ENCODE data around the gene SEMA4C.

DNA sequence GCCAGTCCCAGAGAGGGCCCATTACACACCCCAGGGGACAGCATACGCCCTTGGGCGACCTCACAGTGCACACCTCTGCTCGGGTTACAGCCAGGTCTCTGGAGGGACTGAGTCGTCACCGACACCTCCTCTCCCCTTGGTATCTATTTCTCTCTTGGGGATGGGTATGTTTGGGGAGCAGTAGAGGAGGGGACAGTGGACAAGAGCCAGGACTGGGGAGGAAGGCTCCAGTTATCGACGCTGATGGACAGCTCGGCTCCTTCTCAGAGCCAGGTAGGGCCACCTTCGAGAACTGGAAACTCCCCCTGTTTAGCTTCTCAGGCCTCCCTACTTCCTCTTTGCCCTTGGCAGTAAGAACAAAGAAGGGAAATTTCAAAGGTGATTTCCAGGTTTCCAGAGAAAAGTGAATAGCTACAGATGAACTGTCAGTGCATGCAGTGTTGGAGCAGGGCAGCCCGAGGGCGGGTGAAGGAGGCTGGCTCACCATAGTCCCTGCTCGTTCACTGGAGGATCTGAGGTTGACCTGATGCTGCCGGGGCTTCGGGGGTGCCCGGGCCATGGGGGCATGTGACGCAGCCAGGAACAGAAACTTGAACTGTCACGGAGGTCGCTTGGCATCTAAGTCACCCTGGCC lies 4.4 kb upstream of the SEMA4C start:
- TF ChIP-seq, protein P1, sequence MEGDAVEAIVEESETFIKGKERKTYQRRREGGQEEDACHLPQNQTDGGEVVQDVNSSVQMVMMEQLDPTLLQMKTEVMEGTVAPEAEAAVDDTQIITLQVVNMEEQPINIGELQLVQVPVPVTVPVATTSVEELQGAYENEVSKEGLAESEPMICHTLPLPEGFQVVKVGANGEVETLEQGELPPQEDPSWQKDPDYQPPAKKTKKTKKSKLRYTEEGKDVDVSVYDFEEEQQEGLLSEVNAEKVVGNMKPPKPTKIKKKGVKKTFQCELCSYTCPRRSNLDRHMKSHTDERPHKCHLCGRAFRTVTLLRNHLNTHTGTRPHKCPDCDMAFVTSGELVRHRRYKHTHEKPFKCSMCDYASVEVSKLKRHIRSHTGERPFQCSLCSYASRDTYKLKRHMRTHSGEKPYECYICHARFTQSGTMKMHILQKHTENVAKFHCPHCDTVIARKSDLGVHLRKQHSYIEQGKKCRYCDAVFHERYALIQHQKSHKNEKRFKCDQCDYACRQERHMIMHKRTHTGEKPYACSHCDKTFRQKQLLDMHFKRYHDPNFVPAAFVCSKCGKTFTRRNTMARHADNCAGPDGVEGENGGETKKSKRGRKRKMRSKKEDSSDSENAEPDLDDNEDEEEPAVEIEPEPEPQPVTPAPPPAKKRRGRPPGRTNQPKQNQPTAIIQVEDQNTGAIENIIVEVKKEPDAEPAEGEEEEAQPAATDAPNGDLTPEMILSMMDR (conservative IDR thresholded peaks at IDR 0.05; ENCODE audit: low read length) = no peak
- no peak for TF ChIP-seq EZH2phosphoT487 (IDR thresholded peaks at IDR 0.05; ENCODE audit: borderline replicate concordance, low read depth, low read length)
